Type B pancreatic cell (in vitro differentiated cells): ENCODE data around the gene SYNJ2. TPM values are rescaled to one million over a fixed set of nuclear protein-coding genes. Genes with fewer than 3 reads are reported as not detected.

Source experiments
- DNase-seq: peaks from one replicate; pipeline ENCODE4 v3.0.0; 2021; ENCODE audit warnings: mixed read lengths; ENCODE audit not compliant: unreplicated experiment; ENCODE audit errors: extremely low spot score
- H3K27ac Mint-ChIP-seq: 2 replicates; pipeline ENCODE4 v1.8.0; 2021; ENCODE audit warnings: mild to moderate bottlenecking, mixed read lengths
- H3K27me3 Mint-ChIP-seq: 2 replicates; pipeline ENCODE4 v1.8.0; 2021; ENCODE audit warnings: mixed read lengths
- H3K36me3 Mint-ChIP-seq: 2 replicates; pipeline ENCODE4 v1.8.0; 2021; ENCODE audit warnings: mixed read lengths
- H3K4me1 Mint-ChIP-seq: one replicate; pipeline ENCODE4 v1.8.0; 2021; ENCODE audit warnings: mixed read lengths; ENCODE audit not compliant: unreplicated experiment
- H3K4me3 Mint-ChIP-seq: 2 replicates; pipeline ENCODE4 v1.8.0; 2021; ENCODE audit warnings: mild to moderate bottlenecking, mixed read lengths
- H3K9me3 Mint-ChIP-seq: 2 replicates; pipeline ENCODE4 v1.8.0; 2021; ENCODE audit warnings: mixed read lengths
- total RNA-seq: library from RNA; stranded (reverse); gene quantifications from 2 replicates; pipeline ENCODE4 v1.2.1, GENCODE V29; 2021; ENCODE audit warnings: low replicate concordance
- TF ChIP-seq, protein P1 (sequence below): fragments of 200-600 bp; sonication (generic); conservative IDR thresholded peaks from 2 replicates; pipeline ENCODE4 v1.5.0; 2021; ENCODE audit warnings: antibody characterized with exemption, mild to moderate bottlenecking

The SYNJ2 gene
- total RNA-seq, 1 donor from 2014 or later, result 17.0 TPM

- Mint-ChIP-seq H3K9me3 (peaks cover 6% of the 10 kb centered on the region), H3K27me3 (no peaks in the 10 kb centered on the region), H3K4me1 (peaks cover 56% of the 10 kb centered on the region), H3K36me3 (peaks cover 20% of the 10 kb centered on the region), H3K27ac (peak overlapping the region; percentile 58), H3K4me3 (no peak overlapping the region)
- DNase-seq, result no peak
- TF ChIP-seq, protein P1, sequence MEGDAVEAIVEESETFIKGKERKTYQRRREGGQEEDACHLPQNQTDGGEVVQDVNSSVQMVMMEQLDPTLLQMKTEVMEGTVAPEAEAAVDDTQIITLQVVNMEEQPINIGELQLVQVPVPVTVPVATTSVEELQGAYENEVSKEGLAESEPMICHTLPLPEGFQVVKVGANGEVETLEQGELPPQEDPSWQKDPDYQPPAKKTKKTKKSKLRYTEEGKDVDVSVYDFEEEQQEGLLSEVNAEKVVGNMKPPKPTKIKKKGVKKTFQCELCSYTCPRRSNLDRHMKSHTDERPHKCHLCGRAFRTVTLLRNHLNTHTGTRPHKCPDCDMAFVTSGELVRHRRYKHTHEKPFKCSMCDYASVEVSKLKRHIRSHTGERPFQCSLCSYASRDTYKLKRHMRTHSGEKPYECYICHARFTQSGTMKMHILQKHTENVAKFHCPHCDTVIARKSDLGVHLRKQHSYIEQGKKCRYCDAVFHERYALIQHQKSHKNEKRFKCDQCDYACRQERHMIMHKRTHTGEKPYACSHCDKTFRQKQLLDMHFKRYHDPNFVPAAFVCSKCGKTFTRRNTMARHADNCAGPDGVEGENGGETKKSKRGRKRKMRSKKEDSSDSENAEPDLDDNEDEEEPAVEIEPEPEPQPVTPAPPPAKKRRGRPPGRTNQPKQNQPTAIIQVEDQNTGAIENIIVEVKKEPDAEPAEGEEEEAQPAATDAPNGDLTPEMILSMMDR, result no peak
Observed at GRCh38 chr6:158005626-158006180, 24.0 kb downstream of the SYNJ2 start.

DNA sequence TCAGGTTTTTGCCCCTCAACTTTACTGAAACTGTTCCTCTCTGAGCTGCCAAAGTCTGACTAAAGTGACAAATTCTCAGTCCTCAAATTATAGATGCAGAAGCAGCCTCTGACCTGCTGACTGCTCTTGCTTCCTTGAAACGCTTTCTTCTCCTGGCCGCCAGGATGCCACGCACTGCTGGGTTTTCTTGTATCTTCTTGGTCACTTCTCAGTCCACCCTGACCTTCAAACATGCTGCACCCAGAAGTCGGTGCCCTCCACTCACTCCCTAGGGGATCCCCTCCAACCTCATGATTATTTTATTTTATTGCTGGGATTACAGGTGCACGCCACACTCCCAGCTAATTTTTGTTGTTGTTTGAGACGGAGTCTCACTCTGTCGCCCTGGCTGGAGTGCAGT, 24.7 kb downstream of the SYNJ2 start:
- peaks cover 55% of the 10 kb centered on the region for H3K4me1 Mint-ChIP-seq
- H3K36me3 Mint-ChIP-seq, result peaks cover 21% of the 10 kb centered on the region
- H3K9me3 Mint-ChIP-seq, result peaks cover 6% of the 10 kb centered on the region
- H3K4me3 Mint-ChIP-seq, result no peak overlapping the region
- peak overlapping the region; percentile 58 for H3K27ac Mint-ChIP-seq
- TF ChIP-seq, protein P1, result no peak
- no peak for DNase-seq
- no peaks in the 10 kb centered on the region for H3K27me3 Mint-ChIP-seq

DNA sequence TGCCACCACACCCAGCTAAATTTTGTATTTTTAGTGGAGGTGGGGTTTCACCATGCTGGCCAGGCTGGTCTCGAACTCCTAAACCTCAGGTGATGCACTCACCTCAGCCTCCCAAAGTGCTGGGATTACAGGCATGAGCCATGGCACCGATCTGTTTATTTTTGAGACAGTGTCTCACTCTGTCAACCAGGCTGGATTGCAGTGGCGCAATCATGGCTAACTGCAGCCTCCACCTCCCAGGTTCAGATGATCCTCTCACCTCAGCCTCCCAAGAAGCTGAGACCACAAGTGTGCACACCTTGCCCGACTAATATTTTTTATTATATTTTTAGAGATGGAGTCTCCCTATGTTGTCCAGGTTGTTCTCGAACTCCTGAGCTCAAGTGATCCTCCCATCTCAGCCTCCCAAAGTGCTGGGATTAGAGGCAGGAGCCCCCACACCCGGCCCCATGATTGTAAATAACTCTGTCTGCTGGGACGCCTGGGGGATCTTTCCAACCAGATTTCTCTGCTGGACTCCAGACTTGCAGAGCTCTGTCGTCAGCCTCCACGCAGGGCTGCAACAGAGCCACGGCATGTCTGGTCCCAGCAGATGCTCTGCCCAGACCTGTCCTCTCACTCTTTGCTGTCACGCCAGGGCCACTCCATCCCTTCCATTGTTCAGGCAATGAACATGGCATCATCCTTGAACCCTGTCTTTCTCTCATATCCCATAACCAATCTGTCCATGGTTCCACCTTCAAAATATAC, 25.3 kb downstream of the SYNJ2 start:
- DNase-seq, result no peak
- Mint-ChIP-seq H3K27ac (no peak overlapping the region), H3K36me3 (peaks cover 17% of the 10 kb centered on the region), H3K4me1 (peaks cover 56% of the 10 kb centered on the region), H3K4me3 (no peak overlapping the region), H3K9me3 (peaks cover 2% of the 10 kb centered on the region), H3K27me3 (no peaks in the 10 kb centered on the region)
- TF ChIP-seq, protein P1, result no peak

DNA sequence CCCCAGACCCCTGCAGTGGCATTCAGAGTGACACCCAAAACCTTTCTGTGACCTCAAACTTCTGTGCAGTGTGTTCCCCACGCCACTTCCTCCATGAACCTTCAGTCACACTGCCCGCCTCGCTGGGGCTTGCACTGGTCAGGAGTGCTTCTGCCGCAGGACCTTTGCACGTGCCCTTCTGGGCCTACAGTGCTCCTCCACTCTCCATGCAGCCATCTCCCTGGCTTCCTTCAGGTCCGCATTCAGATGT, 27.1 kb downstream of the SYNJ2 start:
- TF ChIP-seq, protein P1, result no peak
- H3K27me3 Mint-ChIP-seq, result no peaks in the 10 kb centered on the region
- H3K4me1 Mint-ChIP-seq, result peaks cover 41% of the 10 kb centered on the region
- no peaks in the 10 kb centered on the region for H3K9me3 Mint-ChIP-seq
- no peak for DNase-seq
- no peak overlapping the region for H3K4me3 Mint-ChIP-seq
- H3K27ac Mint-ChIP-seq, result peak overlapping the region; percentile 57
- peaks cover 17% of the 10 kb centered on the region for H3K36me3 Mint-ChIP-seq

DNA sequence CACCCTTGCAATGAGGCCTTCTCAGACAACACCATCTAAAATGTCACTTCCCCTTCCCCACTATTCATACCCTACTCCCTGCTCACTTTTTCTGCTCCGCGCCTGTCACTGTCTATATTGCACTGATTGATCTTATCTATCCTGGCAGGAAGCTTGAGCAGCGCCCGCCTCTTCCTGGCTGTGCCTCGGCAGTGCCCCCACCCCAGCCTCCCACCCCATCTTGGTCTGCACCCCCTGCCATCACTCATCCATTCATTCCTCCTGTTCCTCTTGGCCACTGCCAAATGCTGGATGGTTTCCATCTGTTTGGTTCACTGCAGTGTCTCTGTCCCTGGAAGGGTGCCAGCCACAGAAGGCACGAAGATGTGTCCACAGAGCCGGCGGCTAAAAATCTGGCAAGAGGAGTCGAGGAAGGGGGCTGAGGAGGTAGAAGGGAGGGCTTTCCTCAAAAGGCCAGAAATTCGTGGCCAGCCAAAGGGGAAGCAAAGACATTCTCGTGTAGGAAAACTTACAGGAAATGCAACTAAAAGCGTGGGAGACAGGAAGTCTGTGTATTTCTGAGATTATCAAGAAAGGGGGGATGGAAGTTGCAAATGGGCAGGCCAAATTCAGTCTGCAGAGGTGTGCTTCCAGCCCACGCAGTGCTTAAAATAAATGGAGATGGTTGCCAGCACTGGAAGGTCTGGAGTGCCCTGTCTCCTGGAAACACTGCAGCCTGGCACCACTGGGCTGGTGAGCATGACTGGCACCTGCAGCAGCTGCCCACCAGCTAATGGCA, 27.6 kb downstream of the SYNJ2 start:
- no peak for DNase-seq
- peaks cover 17% of the 10 kb centered on the region for H3K36me3 Mint-ChIP-seq
- TF ChIP-seq, protein P1, result no peak
- H3K27me3 Mint-ChIP-seq, result no peaks in the 10 kb centered on the region
- no peaks in the 10 kb centered on the region for H3K9me3 Mint-ChIP-seq
- no peak overlapping the region for H3K4me3 Mint-ChIP-seq
- H3K4me1 Mint-ChIP-seq, result peaks cover 36% of the 10 kb centered on the region
- peak overlapping the region; percentile 57 for H3K27ac Mint-ChIP-seq
